GM11168 (cell line): ENCODE data around the gene PRPF40A.
"Not testable (repeated sequence)": the region's sequence is repeated elsewhere in the genome, so short reads cannot be mapped to it uniquely, and the experiment has no call there.

Experiments
- in situ Hi-C: fragments of 300-500 bp; cut with MboI; formaldehyde crosslinking; loops from one replicate; pipeline ENCODE4 v1.12.0; 2022; ENCODE audit warnings: low sequenced_read_pairs; ENCODE audit not compliant: unreplicated experiment

Gene PRPF40A

DNA sequence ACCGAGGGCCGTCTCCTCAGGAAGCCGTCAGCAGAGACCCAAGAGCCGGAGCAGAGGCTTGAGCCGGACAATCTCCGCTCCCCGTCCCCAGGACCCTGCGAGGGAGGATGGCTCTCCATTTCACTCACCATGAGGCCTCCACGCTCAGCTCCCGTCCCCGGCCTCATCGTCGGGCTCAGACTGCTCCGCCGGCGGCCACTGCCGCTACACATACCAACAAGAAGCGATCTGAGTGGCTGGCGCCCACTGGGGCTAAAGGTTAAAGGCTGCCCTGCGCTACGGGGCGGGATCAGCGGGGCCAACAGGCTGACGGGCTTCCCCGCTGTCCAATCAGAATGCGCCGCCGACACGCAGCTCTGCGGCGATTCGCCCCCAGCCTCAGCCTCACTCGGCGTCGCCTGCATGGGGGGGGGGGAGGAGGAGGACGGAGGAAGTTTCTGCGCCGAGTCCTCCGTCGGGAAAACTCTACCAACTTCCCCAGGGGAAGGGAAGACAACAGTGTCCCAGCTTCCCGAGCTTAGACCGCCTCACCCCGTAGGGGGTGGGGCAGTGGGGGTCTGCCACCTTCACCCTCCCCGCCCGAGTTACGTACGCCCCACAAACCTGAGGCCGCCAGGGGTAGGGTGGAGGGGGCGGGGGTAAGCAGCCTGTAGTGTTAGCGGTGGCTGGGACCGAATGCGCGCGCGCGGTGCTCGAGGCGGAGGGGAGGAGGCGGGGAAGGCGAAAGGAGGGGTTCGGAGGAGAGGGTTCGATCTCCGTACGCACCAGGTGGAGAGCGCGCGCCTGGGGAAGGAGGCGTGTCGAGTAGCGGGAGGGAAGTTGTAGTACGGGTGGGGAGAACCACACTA lies at the start of gene PRPF40A:
TSS of gene PRPF40A (minus strand) at position 234 of the 848 bp plus-strand sequence. CDS start at position 212, 22 bp downstream.
- in situ Hi-C loops: no loop called here

GRCh38 chr2:152766928-152767327 lies 49.7 kb upstream of the PRPF40A start:
- in situ Hi-C loops: no loop called here

DNA sequence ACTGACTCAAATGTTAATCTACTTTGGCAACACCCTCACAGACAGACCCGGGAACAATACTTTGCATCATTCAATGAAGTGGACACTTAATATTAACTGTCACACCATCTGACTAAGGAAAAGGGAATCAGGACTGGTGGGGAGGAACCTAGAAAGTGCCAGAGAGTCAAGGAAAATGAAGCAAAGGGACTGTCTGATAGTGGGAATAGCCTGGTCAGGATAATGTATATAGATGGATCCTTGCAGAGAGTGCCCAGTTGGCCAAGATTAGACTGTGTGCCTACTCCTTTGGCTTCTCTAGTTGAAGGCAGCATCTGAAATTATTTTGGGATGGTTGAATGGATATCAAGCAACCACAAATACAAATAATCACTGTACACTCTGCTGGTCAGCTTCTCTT lies 46.4 kb upstream of the PRPF40A start:
- in situ Hi-C loops: no loop called here

GRCh38 chr2:152763208-152763607 lies 45.9 kb upstream of the PRPF40A start:
- in situ Hi-C loops: not testable (repeated sequence)

- in situ Hi-C loops: no loop called here
These were observed 44.9 kb upstream of the PRPF40A start for GRCh38 chr2:152762202-152762601.

DNA sequence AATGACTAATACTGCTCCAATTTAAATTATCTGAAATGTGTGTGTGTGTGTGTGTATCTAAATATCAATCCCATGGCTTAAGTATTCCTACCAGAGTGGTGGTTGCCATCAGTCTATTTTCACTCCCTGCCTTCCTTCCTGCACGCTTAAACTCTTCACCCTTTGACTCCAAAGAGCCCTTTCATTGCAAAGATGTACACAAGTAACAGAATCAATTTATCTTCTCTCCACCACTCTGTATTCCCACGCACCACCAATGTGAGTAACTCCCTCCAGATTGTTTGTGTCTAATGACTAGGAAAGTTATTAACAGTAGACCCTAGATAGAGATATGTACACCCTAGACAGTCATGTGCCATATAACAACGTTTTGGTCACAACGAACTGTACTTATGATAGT lies 44.0 kb upstream of the PRPF40A start:
- in situ Hi-C loops: no loop called here

DNA sequence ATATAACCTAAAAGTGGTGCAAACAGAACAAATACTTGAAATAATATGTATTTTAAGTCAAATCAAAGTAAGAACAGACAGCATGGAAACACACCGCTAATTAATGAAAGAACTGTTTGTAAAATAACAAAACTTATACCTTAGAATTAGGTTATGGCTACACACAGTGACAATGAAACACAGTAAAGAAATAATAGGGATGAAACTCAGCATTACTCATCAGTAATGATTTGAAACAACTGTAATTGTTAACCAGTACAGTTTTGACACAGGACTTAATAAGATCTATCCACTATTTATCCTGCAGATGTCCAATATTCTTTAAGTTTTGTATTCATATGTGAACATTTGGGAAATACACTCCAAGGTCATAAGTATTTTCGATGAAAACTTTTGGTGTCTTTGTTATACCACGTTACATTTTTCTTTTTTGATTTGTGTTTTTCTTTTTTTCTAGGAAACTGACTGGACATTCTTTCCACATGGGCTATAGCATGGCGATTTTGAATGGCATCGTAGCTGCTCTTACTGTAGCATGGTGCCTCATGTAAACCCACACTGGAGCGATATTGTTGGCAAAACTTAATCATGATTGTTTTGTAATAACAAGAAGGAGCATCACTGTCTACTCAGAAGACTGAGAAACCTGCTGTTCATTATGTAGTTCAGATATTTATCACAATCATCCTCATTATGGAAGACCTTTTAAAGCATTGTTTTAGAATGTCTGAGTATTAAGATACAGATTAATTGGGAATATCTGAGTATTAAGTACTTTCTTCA lies 42.2 kb upstream of the PRPF40A start:
- in situ Hi-C loops: no loop called here

- in situ Hi-C loops: no loop called here
These were observed 37.8 kb upstream of the PRPF40A start for GRCh38 chr2:152755029-152755428.

GRCh38 chr2:152747751-152748150 lies 30.5 kb upstream of the PRPF40A start:
- in situ Hi-C loops: not testable (repeated sequence)

DNA sequence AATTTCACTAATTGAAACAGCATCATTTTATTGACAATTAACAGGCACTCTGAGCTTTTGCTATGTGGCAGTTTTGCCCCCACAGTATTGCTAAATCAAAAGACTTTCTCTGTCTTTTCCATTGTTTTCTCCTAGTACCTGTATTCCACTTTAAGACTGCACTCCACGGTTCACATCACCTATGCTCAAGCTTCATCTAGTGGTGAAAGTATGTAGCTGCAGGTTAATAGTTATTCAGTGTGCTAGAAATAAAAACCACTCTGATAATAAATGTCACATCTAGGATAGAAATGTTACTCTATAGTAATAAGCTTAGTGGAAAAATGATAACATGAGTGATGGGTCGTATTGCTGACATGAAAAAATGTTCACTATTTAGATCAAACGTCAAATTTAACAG lies 25.7 kb upstream of the PRPF40A start:
- in situ Hi-C loops: no loop called here

DNA sequence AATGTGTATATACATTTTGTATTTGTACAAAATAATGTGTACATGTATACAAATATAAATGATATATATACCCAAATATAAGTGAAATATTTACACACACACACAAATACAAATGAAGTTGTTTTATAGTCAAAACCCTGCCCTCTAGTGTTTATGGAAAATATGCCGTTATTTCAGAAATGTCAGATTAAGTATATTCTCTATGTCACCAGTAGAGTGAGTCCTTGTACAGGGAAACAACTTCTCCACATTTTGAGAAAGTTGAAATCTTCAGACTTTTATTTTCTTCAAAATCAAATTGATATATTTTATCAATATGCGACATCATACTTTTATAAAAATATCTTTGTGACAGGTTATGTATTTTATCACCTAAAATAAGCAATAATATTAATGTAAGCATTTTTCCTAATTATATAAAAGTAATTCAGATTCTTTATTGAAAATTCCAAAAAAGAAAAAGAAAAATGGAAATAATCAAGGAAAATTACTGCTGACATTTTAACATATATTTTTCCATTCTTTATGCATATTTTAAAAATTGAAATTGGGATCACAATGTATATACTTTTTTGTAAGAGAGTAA lies 23.6 kb upstream of the PRPF40A start:
- in situ Hi-C loops: no loop called here

GRCh38 chr2:152739705-152740104 lies 22.4 kb upstream of the PRPF40A start:
- in situ Hi-C loops: not testable (repeated sequence)

DNA sequence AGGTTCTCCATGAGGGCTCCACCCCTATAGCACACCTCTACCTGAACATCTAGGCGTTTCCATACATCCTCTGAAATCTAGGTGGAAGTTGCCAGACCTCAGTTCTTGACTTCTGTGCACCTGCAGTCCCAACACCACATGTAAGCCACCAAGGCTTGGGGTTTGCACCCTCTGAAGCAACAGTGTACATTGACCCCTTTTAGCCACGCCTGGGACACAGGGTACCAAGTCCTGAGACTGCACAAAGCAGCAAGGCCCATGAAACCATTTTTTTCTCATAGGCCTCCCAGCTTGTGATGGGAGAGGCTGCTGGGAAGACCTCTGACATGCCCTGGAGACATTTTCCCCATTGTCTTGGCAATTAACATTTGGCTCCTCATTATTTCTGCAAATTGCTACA lies 21.2 kb upstream of the PRPF40A start:
- in situ Hi-C loops: no loop called here

- in situ Hi-C loops: not testable (repeated sequence)
These were observed 20.2 kb upstream of the PRPF40A start for GRCh38 chr2:152737509-152737908.

- in situ Hi-C loops: no loop called here
These were observed 13.5 kb upstream of the PRPF40A start for GRCh38 chr2:152730591-152731333.

DNA sequence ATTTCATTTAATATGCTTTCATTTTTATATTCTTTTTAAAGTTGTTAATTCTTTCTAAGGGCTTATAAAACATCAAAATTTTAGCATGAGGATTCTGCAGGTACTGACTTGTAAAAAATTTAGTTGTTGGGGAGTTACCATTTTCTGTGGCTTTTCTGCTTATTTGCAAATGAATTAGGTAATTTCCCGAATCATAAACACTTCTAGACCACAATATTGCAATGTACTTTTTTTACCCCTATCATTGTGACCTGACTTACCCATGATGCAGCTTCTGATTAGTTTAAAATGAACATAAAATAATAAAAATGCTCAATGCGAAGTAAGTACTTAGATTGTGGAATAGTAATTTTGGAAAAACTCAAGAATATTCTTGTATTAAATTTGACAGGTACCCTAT lies 12.6 kb upstream of the PRPF40A start:
- in situ Hi-C loops: no loop called here

DNA sequence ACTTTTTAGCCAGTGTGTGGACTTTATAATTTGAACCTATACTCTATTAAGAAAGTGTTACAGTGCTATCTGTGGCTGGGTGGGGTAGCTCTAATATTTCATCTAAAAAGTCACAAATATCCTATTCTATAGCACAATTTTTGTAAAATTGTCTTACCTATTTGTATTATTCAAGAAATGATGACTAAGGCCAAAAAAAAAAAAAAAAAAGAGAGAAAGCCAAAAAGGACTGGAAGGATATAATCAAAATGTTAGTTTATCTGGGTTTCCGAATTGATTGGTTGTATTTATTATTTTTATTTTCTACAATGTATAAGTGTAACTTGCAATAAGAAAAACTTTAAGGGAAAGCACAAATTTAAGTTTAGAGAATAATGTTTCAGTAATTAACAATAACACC lies 6.7 kb upstream of the PRPF40A start:
- in situ Hi-C loops: no loop called here

GRCh38 chr2:152722639-152723038 lies 5.4 kb upstream of the PRPF40A start:
- in situ Hi-C loops: not testable (repeated sequence)

DNA sequence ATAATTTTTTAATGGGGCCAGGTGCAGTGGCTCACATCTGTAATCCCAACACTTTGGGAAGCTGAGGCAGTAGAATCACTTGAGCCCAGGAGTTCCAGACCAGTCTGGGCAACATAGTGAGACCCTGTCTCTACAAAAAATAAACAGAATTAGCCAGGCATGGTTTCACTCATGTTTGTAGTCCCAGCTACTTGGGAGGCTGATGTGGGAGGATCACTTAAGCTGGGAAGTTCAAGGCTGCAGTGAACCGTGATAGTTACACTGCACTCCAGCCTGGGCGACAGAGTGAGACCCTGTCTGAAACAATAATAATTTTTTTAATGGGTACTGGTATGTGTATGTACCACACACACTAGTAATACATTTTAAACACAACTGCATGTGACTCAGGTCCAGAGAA lies 3.5 kb upstream of the PRPF40A start:
- in situ Hi-C loops: no loop called here

- in situ Hi-C loops: no loop called here
These were observed 1.8 kb upstream of the PRPF40A start for GRCh38 chr2:152718909-152719645.
